ENCODE data around the gene MRPS14.
"Not testable (repeated sequence)": the region's sequence is repeated elsewhere in the genome, so short reads cannot be mapped to it uniquely, and the experiment has no call there.

The MRPS14 gene

GRCh38 chr1:175023043-175023921 is at the start of gene MRPS14:
Gene MRPS14, minus strand, starts transcription at chr1:175023425. Its CDS starts 17 bp downstream, at chr1:175023408.
- peak; percentile 95 for DNase-seq (ENCODE audit: low read depth)

GRCh38 chr1:175072099-175072951 is 49.1 kb upstream of the MRPS14 start:
- DNase-seq (ENCODE audit: low read depth) = peak; percentile 75

- no peak for DNase-seq (ENCODE audit: low read depth)
Measured at GRCh38 chr1:175071276-175071943, 48.2 kb upstream of the MRPS14 start.

GRCh38 chr1:175070818-175071217 is 47.6 kb upstream of the MRPS14 start:
- no peak for DNase-seq (ENCODE audit: low read depth)

- no peak for DNase-seq (ENCODE audit: low read depth)
Measured at GRCh38 chr1:175067362-175068106, 44.3 kb upstream of the MRPS14 start, which contains the start of gene TNN. Gene TNN, plus strand, starts transcription at chr1:175067833. Its CDS starts 9,586 bp downstream, at chr1:175077419.

GRCh38 chr1:175062858-175063257 is 39.6 kb upstream of the MRPS14 start:
- no peak for DNase-seq (ENCODE audit: low read depth)

- DNase-seq (ENCODE audit: low read depth) = no peak
Measured at GRCh38 chr1:175062339-175062738, 39.1 kb upstream of the MRPS14 start.

- DNase-seq (ENCODE audit: low read depth) = no peak
Measured at GRCh38 chr1:175054736-175055135, 31.5 kb upstream of the MRPS14 start.

- no peak for DNase-seq (ENCODE audit: low read depth)
Measured at GRCh38 chr1:175050992-175051391, 27.8 kb upstream of the MRPS14 start.

GRCh38 chr1:175045519-175045918 is 22.3 kb upstream of the MRPS14 start:
- DNase-seq (ENCODE audit: low read depth) = no peak

GRCh38 chr1:175045097-175045496 is 21.9 kb upstream of the MRPS14 start:
- DNase-seq (ENCODE audit: low read depth) = no peak

- DNase-seq (ENCODE audit: low read depth) = not testable (repeated sequence)
Measured at GRCh38 chr1:175044591-175044990, 21.4 kb upstream of the MRPS14 start.

GRCh38 chr1:175043824-175044223 is 20.6 kb upstream of the MRPS14 start:
- DNase-seq (ENCODE audit: low read depth) = no peak

GRCh38 chr1:175042650-175043049 is 19.4 kb upstream of the MRPS14 start:
- no peak for DNase-seq (ENCODE audit: low read depth)

- DNase-seq (ENCODE audit: low read depth) = no peak
Measured at GRCh38 chr1:175040324-175040879, 17.2 kb upstream of the MRPS14 start.

GRCh38 chr1:175037416-175037815 is 14.2 kb upstream of the MRPS14 start:
- no peak for DNase-seq (ENCODE audit: low read depth)

- no peak for DNase-seq (ENCODE audit: low read depth)
Measured at GRCh38 chr1:175036476-175036875, 13.3 kb upstream of the MRPS14 start.

GRCh38 chr1:175035865-175036264 is 12.6 kb upstream of the MRPS14 start:
- no peak for DNase-seq (ENCODE audit: low read depth)

- DNase-seq (ENCODE audit: low read depth) = no peak
Measured at GRCh38 chr1:175034775-175035174, 11.6 kb upstream of the MRPS14 start.

- DNase-seq (ENCODE audit: low read depth) = no peak
Measured at GRCh38 chr1:175033953-175034352, 10.7 kb upstream of the MRPS14 start.

- no peak for DNase-seq (ENCODE audit: low read depth)
Measured at GRCh38 chr1:175024773-175025172, 1.5 kb upstream of the MRPS14 start.
